NCI-H1436 (cell line): ENCODE data around the gene CTDP1.
"Not testable (repeated sequence)": the region's sequence is repeated elsewhere in the genome, so short reads cannot be mapped to it uniquely, and the experiment has no call there.

Source experiments
- DNase-seq: peaks from one replicate; lab custom pipeline; 2025; lab: John Stamatoyannopoulos, UW

The CTDP1 gene

DNA sequence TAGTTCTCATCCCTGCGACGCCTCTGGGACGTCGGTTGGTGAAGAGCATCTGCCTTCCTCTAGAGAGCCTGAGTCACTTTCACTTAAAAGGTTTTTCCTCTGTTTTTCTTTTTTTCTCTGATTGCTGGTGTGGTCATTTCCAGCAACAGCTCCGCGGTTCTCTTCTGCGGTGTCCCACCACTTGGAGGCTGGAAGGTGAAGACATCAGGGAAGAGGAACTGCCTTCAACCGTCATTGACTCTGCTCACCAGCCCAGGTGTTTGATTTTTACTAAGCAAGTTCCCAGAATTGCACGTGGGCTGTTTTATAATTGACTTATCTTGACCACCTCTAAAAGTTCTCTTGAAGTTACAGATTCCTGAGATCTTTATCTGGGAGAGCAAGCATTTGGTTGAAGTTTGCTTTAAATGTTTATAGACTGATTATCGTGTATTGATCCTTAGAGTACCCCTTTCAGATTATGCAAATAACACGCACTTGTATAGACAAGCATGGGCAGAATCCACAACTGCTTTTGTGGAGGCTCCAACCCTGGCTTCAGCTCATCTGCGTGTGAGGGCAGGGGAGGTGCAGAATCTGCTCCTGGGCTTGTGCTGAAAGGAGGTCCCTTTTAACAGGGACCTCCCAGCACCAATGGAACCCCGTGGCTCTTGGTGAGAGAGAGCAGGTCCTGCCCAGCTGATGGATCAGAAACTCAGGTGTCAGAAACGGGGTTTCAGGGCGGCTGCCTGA lies 3.5 kb downstream of the CTDP1 start:
- DNase-seq = no peak

DNA sequence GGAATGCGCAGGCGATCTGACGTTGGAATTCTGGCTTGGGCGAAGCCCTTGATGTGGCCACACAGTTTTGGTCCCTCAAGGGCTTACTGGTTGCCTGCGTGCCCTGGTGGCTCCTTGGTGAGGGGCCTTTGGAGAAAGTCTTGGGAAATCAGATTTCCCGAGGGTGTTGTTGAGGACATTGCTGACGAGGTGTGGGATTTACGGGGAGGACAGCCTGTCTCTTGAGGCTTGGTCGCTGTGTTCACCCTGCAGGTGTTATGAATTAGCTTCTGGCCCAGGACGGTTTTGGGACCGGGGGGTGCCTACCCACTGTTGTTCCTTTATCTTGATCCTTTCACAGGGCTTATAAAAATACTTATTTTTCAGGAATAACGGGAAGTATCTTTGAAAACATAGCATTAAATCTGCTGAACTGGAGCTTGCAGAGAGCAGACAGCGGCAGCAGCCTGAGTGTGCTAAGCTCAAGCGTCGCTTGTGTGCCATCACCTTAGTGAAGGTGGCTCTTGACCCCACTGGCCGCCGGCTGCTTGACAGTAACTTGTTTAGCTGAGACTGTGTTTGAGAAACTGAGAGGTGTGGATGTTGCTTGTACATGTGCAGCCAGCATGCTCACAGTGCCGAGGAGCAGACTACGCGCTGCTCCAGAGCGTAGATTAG lies 4.2 kb downstream of the CTDP1 start:
- no peak for DNase-seq

DNA sequence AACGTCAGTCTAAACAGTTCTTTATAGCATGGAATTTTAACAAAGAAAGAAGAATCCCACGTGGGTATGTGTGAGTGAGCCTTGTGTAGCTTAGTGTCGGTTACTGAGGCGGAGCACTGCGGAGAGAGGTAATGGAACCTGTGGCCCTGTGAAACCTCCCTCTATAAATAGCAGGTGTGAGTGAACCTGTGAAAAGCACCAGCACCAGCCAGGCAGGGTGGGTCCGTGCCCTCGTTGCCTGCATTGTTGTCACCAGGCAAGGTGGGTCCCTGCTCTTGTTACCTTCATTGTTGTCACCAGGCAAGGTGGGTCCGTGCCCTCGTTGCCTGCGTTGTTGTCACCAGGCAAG lies 4.7 kb downstream of the CTDP1 start:
- DNase-seq = no peak

DNA sequence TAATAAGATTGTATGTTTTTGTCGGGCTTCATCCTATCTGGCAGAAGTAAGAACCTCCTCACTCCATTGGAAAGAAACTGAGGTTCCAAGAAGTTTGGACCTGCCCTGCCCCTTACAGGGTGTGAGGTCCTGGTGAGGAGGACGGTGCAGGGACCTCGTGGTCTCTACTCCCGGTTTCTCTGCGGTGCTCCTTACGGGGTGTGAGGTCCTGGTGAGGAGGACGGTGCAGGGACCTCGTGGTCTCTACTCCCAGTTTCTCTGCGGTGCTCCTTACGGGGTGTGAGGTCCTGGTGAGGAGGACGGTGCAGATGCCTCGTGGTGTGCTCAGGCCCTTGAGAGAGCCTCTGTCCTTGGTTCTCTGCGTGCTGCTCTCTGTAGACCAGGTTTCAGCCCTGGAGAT lies 5.2 kb downstream of the CTDP1 start:
- DNase-seq = no peak

GRCh38 chr18:79685281-79685680 lies 5.7 kb downstream of the CTDP1 start:
- no peak for DNase-seq

GRCh38 chr18:79685971-79686370 lies 6.4 kb downstream of the CTDP1 start:
- DNase-seq = no peak

DNA sequence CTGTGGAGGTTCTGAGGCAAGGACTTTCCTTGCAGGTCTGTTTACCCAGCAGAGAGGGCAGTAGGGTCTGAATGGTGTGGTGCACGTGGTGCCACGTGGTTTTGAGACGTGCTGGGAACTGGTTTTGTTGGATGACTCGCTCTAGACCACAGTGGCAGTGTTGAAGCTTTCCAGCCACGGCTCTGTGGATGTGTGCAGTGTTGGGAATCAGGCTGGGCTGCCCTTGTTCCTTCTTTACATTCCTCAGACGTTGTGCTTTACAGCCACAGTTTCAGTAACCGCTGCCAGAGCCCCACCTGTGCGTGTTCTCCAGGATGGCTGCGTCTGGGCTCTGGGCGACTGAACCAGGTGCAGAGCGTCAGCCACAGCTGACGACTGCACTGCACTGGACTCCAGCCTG lies 8.2 kb downstream of the CTDP1 start:
- DNase-seq = no peak

- no peak for DNase-seq
These were observed 10.5 kb downstream of the CTDP1 start for GRCh38 chr18:79690071-79690470.

- no peak for DNase-seq
These were observed 11.2 kb downstream of the CTDP1 start for GRCh38 chr18:79690586-79691482.

- DNase-seq = no peak
These were observed 12.5 kb downstream of the CTDP1 start for GRCh38 chr18:79692056-79692455.

DNA sequence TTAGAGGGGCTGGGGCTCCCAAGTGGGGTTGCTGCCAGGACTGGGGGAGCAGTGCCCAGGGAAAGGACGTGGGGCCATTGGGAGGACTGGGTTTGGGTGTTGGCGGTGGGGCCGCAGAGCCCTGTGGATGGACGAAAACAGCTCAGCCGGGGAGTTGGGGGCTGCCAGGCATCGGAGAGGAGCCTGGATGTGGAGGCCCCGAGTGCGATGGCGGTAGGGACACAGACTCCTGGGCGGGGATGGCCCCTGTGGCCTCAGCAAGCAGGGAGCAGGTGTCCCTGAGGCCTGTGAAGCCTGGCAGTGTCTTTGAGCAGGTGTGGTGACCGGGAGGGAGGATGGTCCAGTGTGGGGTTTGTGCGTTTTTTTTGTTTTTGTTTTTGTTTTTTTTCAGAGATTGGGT lies 13.3 kb downstream of the CTDP1 start:
- DNase-seq = no peak

DNA sequence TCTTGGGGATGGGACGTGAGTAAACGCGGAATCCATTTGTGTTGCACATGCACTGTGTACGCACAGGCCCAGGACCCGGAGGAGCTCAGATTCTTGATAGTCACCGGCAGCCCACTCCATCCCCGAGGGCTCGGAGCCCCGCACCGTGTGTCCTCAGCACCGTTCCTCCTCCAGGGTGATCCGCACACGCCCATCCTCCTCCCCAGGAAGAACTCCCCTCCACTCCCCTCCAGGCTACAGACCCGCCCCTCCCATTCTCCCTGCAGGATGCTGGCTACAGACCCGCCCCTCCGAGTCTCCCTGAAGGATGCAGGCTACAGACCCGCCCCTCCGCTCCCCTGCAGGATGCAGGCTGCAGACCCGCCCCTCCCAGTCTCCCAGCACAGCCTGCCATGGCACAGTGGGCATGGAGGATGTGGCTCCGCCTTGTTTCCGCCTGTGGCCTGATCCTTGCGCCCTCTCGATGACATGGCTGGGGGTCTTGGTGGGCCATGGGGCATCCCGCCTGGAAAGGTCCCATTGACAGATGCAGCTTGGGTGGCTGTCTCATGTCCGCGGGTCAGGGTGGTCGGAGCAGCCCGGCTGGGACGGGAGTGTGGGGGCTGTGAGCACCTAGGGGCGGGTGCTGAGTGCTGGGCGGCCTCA lies 14.1 kb downstream of the CTDP1 start:
- no peak for DNase-seq

DNA sequence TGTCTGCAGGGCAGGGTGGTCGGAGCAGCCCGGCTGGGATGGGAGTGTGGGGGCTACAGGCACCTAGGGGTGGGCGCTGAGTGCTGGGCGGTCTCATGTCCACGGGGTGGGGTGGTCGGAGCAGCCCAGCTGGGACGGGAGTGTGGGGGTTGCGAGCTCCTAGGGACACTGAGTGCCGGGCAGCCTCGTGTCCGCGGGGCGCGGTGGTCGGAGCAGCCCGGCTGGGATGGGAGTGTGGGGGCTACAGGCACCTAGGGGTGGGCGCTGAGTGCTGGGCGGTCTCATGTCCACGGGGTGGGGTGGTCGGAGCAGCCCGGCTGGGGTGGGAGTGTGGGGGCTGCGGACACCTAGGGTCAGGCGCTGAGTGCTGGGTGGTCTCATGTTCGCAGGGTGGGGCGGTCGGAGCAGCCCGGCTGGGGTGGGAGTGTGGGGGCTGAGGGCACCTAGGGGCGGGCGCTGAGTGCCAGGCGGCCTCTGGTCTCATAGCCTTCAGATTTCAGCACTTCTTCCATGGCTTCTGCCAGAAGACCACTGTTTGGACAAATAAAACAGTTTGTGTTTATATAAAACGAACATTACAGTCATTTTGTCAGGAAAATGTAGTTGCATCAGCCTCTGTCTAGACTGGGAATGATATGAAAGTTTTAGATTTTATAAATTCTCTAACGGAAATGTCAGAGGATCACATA lies 14.7 kb downstream of the CTDP1 start:
- DNase-seq = not testable (repeated sequence)

DNA sequence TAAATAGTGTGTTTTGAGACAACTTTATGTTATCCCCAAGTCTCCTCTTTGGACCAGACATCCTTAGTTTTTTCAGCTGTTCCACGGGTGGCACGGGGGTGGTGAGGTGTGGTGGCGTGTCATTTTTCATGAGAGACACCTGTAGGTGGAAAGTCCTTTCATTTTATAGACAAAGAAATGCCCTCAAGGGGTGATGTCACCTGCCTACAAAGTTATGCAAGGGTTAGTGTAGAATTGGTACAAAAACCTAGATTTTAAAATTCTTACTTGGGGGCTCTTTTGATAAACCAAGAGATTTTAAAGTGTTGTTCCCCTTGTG lies 15.3 kb downstream of the CTDP1 start:
- DNase-seq = no peak

- DNase-seq = no peak
These were observed 15.7 kb downstream of the CTDP1 start for GRCh38 chr18:79695269-79695668.

GRCh38 chr18:79695856-79696850 lies 16.6 kb downstream of the CTDP1 start:
- DNase-seq = no peak

- no peak for DNase-seq
These were observed 17.6 kb downstream of the CTDP1 start for GRCh38 chr18:79697178-79697577.

- DNase-seq = no peak
These were observed 18.4 kb downstream of the CTDP1 start for GRCh38 chr18:79697976-79698375.

GRCh38 chr18:79698668-79699335 lies 19.2 kb downstream of the CTDP1 start:
- no peak for DNase-seq

GRCh38 chr18:79699653-79700052 lies 20.1 kb downstream of the CTDP1 start:
- no peak for DNase-seq
